22Rv1 (cell line): ENCODE measurements around the gene TRDN.

Experiments
- ZFX ChIP-seq: fragments of 450-650 bp; IDR thresholded peaks from 2 replicates; pipeline ENCODE4 v1.6.1; 2017; ENCODE audit warnings: antibody characterized with exemption, borderline replicate concordance
- TF ChIP-seq, protein P1 (sequence below): fragments of 450-650 bp; IDR thresholded peaks from 2 replicates; pipeline ENCODE4 v1.5.1; 2017; ENCODE audit warnings: mild to moderate bottlenecking

DNA sequence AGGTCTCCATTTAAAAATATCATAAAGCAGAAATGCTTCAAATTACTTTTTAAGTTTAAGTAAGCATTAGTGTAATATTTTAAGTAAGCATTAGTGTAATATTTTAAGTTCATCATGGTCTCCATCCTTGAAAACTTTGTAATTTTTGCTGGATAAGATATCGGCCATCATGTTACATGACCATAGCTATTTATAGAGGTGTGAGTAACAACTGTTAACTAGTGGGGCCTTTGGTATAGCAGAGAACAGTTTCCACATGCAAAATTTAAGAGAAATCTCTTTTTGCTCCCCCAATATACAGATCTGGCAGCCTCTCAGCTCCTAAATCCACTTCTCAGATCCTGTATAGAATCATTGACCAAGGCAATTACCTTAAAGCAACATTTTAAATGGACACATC, 468 bp downstream of the TRDN start:
- TF ChIP-seq, protein P1, sequence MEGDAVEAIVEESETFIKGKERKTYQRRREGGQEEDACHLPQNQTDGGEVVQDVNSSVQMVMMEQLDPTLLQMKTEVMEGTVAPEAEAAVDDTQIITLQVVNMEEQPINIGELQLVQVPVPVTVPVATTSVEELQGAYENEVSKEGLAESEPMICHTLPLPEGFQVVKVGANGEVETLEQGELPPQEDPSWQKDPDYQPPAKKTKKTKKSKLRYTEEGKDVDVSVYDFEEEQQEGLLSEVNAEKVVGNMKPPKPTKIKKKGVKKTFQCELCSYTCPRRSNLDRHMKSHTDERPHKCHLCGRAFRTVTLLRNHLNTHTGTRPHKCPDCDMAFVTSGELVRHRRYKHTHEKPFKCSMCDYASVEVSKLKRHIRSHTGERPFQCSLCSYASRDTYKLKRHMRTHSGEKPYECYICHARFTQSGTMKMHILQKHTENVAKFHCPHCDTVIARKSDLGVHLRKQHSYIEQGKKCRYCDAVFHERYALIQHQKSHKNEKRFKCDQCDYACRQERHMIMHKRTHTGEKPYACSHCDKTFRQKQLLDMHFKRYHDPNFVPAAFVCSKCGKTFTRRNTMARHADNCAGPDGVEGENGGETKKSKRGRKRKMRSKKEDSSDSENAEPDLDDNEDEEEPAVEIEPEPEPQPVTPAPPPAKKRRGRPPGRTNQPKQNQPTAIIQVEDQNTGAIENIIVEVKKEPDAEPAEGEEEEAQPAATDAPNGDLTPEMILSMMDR = no peak
- no peak for TF ChIP-seq ZFX
